Fibroblast of skin of abdomen (primary cell): ENCODE measurements around the gene HS3ST5. TPM values are rescaled to one million over a fixed set of nuclear protein-coding genes. Genes with fewer than 3 reads are reported as not detected.

ENCODE experiments used
- DNase-seq: peaks from one replicate; pipeline ENCODE4 v3.0.0-alpha.2; 2013
- polyA plus RNA-seq, 2 experiments: library from polyadenylated mRNA; unstranded; fragments of 120-200 nt; gene quantifications; one replicate each; pipeline ENCODE4 v1.2.1, GENCODE V29; 2013; ENCODE audit not compliant: insufficient read length in 2 of 2

The HS3ST5 gene, protein sequence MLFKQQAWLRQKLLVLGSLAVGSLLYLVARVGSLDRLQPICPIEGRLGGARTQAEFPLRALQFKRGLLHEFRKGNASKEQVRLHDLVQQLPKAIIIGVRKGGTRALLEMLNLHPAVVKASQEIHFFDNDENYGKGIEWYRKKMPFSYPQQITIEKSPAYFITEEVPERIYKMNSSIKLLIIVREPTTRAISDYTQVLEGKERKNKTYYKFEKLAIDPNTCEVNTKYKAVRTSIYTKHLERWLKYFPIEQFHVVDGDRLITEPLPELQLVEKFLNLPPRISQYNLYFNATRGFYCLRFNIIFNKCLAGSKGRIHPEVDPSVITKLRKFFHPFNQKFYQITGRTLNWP
- not detected for polyA plus RNA-seq (2013, experiment 1 of 2; ENCODE audit: insufficient read length)
- 0.04 TPM for polyA plus RNA-seq (2013, experiment 2 of 2; ENCODE audit: insufficient read length)

DNA sequence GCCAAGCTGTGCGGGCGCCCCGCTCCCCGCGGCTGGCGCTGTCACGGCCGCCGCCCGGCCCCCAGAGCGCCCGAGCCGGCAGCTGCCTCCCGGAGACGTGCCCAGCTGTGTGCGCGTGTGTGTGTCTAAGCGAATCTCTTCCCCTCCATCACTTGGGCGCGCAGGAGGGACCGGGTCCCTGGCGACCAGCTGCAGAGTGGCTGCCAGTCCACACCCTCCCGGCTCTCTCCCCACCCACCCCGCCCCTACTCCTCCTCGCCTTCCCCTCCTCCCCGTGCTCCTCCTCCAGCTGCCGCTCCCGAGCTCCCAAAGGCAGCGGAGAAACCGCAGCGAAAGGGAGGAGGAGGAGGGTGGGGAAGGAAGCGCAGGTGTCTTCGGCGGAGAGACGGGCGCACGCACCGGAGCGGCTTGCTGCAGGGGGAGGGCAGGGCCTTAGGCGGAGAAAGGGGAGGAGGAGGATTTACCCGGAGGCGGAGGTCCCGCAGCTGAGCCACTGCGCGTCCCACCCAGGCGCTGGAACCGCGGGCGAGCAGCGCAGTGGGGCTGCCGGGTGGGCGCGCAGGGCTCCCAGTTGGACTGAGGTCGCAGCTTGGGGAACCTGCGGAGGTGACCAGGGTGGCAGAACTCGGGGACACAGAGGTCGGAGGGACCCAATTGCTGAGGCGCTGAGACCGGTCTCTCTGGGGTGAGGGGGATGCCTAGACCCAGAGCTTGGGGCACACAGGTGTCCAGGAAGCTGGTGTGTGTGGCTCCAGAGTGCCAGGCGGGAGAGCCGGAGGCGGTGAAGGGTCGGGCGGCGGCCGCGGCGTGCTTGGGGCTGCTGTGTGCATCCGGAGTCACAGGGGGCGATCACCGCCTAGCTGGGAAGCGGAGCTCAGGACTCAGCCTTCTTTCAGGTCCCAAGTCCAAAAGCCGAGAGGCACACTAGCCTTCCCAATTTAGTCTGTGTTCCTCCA, at the start of gene HS3ST5:
Gene HS3ST5, minus strand, starts transcription at position 198 of the 956 bp plus-strand sequence. CDS start 280,178 bp downstream, outside the sequence.
- DNase-seq: peak; percentile 16

DNA sequence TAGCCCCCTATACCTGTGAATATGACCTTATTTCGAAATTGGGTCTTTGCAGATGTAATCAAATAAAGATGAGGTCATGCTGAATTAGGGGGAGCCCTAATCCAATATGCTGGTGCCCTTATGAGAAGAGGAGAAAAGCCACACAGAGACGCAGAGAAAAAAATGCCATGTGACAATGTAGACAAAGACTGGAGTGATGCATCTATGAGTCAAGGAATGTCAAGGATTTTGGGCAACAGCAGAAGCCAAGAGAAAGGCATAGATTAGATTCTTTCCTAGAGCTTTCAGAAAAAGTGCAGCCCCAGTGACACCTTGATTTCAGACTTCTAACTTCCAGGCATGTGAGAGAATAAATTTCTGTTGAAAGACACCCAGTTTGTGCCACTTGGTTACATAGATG, 47.4 kb upstream of the HS3ST5 start:
- DNase-seq: no peak

DNA sequence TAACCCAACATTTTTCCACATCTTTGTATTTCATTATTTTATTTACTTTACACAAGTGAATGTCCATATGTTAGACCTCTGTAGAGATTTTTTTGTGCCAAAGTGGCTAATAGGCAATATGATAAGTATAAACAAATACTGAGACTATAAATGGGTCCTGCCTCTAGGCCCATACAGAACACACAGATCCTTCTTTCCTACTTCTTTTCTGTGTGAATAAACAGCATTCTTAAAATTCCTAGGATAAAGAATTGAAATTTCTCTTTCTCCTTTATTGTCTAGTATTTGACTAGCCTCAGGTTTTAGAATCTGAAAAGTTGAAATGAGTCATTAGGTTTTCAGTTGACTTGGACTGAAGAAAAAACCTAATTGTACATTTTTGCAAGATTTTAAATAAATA, 46.3 kb upstream of the HS3ST5 start:
- DNase-seq: no peak

DNA sequence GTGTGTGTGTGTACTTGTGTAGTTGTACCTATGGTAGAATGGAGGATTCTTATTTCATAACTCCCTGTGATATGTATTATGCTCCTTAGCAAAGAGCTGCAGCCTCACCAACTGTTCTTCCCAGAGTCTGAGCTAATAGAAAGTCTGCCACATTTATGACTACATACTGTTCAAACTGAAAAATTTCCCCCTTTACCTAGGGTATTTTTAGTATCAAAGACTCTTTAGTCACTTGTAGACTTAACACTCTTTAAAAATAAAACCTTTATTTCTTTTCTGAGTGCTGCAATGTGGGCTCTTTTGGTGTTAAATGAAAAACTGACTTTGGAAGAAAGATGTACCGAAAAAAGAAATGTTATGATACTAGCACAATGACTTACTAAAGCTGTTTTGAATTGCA, 39.6 kb upstream of the HS3ST5 start:
- no peak for DNase-seq

DNA sequence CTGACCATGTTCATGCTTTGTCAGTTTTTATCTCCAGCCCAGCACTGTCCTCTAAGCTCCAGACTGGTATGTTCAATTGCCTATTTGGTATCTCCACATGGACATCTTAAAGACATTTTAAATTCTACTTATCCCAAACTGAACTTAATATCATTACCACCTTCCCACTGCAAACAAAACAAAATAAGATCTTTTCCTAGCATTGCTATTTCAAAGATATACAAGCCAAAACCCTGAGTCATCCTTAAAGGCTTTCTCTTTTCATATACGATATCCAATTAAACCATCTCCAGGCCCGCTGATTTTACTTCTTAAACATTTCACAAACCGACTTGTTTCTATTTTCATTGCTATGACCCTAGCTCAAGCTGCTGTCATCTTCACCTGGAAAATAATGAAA, 35.1 kb upstream of the HS3ST5 start:
- no peak for DNase-seq

DNA sequence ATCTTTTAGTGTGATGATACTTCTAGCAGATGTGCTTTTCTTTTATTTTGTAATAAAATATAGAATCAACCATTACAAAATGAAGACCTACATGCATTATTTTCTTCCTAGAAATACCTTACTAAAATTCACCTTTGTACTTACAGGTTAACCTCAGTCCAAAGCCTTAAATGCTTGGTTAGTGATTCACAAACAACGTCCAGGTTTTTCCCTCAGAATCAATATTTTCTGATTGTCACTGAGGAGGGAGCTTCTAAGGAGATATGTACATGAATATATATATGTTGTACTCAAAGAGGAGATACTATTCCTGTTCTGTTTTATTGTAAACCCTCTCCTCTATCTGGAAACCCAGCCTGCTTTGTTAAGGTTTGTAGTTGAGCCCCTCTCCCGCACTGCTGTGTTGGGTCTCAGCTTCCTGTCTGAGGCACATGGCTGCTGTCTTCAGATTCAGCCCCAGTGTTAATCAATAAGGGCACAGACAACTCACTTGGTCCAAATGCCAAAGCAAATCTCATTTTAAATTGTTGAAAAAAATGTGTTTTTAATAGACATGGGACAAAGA, 33.9 kb upstream of the HS3ST5 start:
- no peak for DNase-seq

DNA sequence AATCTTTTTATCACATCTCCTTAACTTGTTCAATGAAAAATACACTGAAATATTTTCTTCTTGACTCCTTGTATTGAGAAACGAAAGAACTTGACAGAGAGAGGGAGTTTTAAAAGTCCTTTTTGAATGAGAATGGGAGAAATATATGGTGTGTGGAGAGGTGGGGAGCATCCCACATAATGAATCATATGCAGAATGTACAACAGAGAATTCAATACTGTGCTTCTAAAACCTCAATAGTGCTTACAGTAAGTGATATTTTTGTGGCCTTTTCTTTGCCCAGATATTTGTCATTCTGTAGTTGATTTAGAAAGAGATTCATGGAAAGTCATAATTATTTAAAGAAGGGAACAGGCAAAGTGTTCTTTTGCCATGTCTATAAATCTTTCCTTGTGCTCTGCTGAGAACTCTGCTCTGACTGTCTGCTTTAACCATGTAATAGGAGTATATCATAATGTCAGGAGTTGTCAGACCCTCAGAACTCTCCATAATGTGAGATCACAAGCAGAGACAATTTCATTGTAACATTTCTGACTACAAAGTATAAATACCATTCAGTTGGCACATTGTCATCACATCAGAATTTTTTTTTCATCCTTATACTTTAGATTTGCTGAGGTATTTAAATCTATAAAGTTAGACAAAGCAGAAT, 32.8 kb upstream of the HS3ST5 start:
- peak; percentile 14 for DNase-seq

DNA sequence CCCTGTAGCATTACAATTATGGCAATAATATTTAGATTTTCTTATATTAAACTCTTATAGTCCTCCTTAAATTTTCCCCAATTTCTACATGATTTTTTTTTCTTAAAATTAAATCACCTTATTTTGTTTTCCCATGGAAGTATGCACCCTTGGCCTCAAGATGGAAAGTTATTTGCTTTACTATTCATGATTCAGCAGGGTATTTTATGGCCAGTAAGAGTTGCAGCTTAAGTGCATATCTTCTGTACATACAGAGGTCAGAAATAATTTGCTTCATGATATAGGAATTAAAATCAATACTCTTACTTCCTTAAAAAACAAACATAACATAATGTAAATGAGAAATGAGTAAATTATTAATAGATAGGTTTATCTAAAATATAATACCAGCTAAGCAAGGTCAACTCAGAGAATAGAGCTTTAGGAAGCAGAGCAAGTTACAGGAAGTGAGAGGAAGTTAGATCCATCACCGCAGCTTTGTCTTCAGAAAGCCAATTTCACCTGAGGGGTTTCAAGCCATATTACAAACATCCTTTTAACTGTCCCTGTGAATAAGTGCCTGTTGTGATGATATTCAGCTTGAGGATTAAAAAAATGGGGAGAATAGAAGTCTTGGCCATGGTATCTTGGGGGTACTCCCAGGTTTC, 24.6 kb upstream of the HS3ST5 start:
- DNase-seq: no peak

DNA sequence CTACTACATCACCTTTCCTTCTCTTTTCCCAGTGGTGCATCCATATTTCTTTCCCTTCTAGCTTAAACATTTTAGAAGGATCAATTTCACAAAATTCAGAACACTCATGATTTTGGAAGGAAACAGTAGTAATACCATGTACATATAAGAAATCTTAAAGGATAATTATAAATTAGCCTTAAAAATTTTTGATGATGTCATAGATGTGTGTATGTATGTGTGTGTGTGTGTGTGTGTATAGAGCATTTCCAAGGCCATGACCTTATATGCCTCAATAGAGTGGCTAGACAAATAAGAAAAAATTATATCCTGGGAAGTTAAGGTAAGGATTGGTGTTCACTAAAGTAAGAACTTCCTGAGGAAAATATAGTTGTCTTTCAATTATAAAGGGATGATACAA, 24.1 kb upstream of the HS3ST5 start:
- no peak for DNase-seq

DNA sequence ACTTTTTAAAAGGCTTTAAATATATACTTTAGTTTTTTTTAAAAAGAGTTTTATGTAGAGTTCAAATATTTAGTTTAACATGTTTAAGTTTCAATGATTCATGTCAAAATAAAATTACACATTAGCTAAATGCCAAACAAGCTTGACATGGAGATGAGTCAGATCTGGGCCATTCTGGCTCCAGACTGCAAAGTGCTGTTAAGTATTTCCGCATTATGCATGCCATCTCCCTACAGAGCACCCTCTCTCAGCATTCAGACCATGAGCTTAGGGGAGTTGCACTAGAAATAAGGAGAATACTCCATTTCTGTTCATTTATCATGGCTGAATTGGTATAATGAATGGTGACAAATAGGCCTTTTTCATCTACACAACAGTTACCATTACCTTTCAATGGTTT, 21.5 kb upstream of the HS3ST5 start:
- DNase-seq: peak; percentile 47

DNA sequence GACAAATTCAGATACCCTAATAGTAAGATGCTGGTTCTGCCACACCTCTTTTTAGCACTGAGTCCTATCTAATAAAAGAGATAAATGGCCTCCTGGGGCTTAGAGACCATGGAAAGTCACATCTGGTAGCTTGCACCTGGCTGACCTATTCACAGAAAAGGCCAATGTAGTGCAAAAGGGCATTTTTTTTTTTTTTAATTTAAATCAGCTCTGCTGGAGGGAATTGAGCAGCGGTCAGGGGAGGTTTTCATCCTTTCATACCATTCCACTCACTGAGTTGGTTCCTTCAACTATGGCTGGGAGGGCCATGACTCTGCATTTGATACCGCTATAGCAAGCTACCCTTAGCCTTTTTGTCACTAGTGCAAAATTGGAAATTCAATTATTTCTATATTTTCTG, 20.1 kb upstream of the HS3ST5 start:
- no peak for DNase-seq

DNA sequence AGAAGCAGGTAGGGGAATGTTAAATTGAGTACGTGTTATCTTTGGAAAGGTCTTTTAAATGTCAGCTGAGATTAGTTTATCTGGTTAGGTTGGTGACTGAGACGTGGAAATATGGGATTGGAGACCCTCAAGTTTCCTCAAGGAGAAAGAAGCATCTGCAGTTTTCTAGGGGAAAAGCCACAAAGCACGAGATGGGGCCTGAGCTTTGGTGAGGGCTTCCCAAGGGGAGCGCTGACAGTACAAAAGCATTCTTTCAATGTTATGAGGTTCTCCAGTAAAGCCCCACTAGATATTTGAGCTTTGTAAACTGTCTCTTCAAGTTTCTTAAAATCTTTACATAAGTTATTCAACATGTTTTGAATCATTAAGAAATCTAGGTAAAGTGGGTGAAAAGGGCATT, 19.6 kb upstream of the HS3ST5 start:
- no peak for DNase-seq

DNA sequence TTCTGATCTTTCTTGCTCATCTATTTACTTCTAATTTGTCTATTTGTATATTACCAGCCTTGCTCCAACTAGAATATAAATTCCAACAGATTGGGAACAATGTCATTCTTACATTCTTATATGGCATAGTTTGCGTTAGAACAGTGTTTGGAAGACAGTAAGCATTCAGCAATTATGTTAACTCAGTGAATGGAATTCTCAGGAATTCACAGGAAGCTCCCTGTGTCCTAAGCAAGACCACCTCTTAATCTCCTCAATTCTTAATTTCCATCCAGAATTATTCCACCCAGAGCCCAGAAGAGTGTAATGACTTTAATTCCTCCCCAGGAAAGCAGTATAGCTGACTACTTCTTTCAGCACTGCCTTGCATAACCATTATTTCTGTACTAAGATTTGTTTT, 18.2 kb upstream of the HS3ST5 start:
- DNase-seq: no peak

DNA sequence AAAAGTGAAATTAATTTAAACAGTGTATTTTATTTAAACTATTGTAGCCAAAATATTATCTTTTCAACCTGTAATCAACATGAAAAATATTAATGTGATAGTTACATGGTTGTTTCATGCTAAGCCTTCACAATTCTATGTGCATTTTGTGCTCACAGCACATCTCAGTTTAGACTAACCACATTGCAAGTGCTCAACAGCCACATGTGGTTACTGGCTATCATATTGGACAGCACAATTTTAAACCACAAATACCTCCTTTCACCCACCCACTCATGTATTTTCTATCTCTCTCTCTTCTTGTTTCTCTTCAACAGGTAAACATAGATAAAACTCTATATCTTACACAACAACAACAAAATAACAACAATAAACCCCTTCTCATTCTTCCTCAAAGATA, 12.5 kb upstream of the HS3ST5 start:
- no peak for DNase-seq

DNA sequence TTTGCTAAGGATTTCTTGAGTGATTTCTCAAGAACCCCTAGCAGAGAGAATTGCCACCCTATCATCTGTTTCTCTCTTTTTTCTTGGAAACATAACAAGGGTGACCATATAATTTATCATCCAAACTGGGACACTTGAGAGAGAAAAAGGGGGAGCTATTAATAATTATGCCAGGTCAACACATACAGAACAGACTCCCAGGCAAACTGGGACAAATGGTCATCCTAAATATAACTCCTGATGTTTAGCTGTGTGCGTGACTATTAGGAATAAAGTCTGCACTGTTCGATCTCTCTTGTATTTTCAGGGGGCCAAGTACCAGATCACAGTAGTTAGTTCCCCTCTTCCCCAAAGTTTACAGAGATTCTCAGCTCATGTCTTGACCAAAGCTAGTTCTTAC, 11.7 kb upstream of the HS3ST5 start:
- no peak for DNase-seq

DNA sequence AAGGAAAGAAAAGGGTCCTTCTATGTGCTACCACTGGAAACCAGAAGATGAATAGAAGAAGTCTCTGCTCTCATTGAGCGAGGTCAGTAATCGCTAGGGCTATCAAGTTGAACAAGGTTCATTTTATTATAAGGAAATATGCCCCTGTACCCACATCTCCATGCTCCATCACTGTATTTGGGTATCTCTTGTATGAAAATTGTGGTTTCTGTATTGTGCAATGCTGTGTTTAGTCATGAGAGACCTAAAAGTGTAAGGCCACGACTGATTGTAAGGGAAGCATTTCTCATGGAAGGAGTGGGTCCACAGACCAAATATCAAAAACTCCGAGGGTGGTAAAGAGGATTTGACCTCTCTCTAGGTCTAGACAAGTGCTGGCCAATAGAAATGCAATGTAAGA, 3.6 kb upstream of the HS3ST5 start:
- DNase-seq: no peak

DNA sequence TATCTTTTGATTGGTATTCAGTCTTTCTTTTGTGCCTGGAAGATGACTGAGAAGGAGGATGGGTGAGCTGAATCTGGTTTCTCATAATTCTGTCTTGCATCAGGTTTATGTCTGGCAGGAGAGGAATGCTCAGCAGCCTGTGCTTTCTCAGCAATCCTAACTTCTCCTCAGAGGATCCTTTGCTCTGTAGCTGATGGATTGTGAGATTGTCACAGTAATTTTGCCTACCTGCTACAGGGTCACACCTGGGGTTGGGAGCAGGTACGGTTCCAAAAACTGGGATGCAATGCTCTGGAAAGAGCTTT, 2.1 kb upstream of the HS3ST5 start:
- no peak for DNase-seq

DNA sequence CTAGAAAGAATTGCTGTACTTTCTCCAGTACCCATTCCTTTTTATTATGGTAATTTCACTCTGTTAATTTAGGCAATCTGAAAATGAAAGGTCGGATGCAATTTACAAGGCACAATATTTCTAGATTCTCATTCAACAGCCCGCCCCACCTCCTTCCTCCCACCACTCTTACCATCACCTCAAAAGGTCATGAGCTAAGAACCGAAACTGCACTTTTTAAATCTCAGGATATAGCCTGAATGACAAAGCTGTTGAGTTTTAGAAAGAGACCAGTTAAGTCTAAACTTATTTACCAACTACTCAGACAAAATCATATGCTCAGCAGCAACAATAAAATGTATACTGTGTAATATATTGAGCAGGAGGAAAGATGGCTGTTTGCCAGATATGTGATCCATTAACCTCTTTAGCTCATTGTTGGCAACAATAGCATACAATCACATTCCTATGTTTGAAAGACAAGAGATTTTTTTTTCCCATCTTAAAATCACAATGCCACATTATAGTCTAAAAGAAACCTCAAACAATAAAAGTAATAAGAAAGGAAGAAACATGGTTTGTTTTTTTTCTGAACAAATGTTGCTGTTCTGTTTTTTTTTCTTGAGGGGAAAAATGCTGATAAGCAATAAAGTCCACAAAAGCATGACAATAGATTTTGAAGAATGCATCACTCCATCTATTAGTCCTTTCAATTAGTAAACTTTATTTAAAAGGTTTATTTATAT, 1.6 kb upstream of the HS3ST5 start:
- DNase-seq: no peak

DNA sequence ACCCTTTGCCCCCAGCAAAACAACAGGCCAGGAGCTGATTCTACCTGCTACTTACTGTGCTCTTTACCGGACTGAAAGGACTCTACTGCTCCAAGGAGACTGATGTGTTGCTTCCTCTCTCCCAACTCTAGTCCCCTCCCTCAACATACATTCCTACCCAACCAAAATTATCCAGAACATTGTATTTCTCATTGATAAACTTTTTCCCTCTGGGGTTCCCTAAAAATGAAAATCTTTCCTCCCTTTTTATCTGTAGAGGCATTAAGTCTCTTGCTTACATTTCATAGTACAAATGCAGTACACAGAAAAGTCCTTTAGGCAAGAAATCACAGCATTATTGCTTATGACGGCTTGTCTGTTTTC, 940 bp upstream of the HS3ST5 start:
- DNase-seq: no peak

DNA sequence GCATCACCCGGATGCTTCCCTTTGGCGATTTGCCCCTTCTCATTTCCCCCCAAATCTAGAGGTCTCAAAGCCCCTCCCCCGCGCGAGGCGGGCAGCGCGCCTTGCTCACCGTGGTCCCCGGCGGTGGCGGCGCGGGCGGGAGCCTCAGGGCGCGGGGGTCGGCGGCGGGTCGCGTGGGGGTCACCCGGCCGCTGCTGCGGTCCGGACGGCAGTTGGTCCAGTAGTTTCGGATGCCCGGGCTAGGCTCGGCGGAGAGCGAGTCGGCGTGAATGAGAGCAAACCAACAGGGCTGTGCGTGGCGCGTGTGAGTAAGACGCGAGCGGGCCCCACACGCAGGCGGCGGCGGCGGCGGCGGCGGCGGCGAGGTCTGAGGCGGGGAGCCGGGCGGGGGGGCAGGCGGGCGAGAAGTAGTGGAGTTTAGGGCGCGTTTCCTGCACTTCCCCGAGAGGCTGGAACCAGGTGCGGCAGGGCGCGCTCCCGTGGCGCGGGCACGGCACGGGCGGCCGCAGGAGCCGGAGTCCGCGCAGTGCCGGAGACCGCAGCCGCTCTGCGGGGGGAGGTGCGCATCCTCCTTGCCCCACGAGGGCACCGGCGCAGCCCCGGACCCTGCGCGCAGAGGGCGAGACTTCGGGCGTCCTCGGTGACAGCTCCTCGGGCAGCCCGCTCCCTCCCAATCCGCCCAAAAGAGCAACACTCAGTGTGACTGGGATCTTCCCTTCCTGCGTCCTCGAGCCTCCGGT, 567 bp downstream of the HS3ST5 start:
- no peak for DNase-seq

DNA sequence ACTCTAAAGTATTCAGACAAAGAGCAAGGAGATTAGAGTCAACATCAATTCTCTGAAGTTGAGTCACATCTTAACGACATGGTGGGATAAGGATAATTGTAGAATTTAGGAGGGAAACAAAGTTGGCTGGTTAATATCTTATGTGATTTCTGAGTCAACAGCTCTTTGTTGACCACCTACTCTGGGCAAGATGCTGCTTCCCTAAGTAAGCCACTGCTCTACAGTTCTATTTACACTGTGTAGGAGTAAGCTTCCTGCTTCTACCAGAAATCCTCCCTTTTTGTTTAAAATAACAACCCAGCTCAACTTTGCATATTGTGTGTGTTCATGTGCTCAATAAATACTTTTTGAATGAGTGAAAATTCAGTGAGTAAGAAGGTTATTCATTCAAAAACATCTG, 3.1 kb downstream of the HS3ST5 start:
- peak; percentile 13 for DNase-seq
